Ishikawa (cell line): ENCODE data around the gene TBCD.

Source experiments
- CEBPB ChIP-seq: IDR thresholded peaks from 2 replicates; pipeline ENCODE4 v1.6.1; 2012
- CREB1 ChIP-seq: IDR thresholded peaks from 2 replicates; pipeline ENCODE4 v1.6.1; 2012; ENCODE audit warnings: low read depth
- EGR1 ChIP-seq: IDR thresholded peaks from 2 replicates; pipeline ENCODE4 v1.6.1; 2012
- EP300 ChIP-seq: IDR thresholded peaks from 2 replicates; pipeline ENCODE4 v1.6.1; 2012; ENCODE audit warnings: borderline replicate concordance
- FOXM1 ChIP-seq: IDR thresholded peaks from 2 replicates; pipeline ENCODE4 v1.6.1; 2012; ENCODE audit warnings: low read depth, borderline replicate concordance
- NFIC ChIP-seq: IDR thresholded peaks from 2 replicates; pipeline ENCODE4 v1.6.1; 2012
- RAD21 ChIP-seq: IDR thresholded peaks from 2 replicates; pipeline ENCODE4 v1.6.1; 2012; ENCODE audit warnings: low read depth
- TAF1 ChIP-seq: IDR thresholded peaks from 2 replicates; pipeline ENCODE4 v1.6.1; 2012; ENCODE audit warnings: low read depth, mild to moderate bottlenecking
- TCF12 ChIP-seq: IDR thresholded peaks from 2 replicates; pipeline ENCODE4 v1.6.1; 2012; ENCODE audit warnings: low read depth
- TEAD4 ChIP-seq: IDR thresholded peaks from 2 replicates; pipeline ENCODE4 v1.6.1; 2012
- USF1 ChIP-seq: IDR thresholded peaks from 2 replicates; pipeline ENCODE4 v1.6.1; 2012
- YY1 ChIP-seq: IDR thresholded peaks from 2 replicates; pipeline ENCODE4 v1.6.1; 2012; ENCODE audit warnings: low read depth
- ZBTB7A ChIP-seq: IDR thresholded peaks from 2 replicates; pipeline ENCODE4 v1.6.1; 2012; ENCODE audit warnings: low read depth
- TF ChIP-seq, protein P1 (sequence below): IDR thresholded peaks from 2 replicates; pipeline ENCODE4 v1.6.1; 2012; ENCODE audit warnings: low read depth, mild to moderate bottlenecking
- TF ChIP-seq, protein P2 (sequence below): IDR thresholded peaks from 2 replicates; pipeline ENCODE4 v1.6.1; 2012

TBCD gene

GRCh38 chr17:82736511-82737185, 15.2 kb upstream of the TBCD start:
- TF ChIP-seq ZBTB7A: no peak
- no peak for TF ChIP-seq EGR1
- TF ChIP-seq TCF12: no peak
- TF ChIP-seq RAD21: no peak
- TF ChIP-seq YY1: no peak
- TF ChIP-seq NFIC: no peak
- no peak for TF ChIP-seq CREB1
- no peak for TF ChIP-seq TAF1
- no peak for TF ChIP-seq EP300

GRCh38 chr17:82737967-82738877, 13.6 kb upstream of the TBCD start:
- TF ChIP-seq YY1: no peak
- no peak for TF ChIP-seq FOXM1
- no peak for TF ChIP-seq EP300
- no peak for TF ChIP-seq EGR1
- no peak for TF ChIP-seq ZBTB7A
- TF ChIP-seq, protein P1, sequence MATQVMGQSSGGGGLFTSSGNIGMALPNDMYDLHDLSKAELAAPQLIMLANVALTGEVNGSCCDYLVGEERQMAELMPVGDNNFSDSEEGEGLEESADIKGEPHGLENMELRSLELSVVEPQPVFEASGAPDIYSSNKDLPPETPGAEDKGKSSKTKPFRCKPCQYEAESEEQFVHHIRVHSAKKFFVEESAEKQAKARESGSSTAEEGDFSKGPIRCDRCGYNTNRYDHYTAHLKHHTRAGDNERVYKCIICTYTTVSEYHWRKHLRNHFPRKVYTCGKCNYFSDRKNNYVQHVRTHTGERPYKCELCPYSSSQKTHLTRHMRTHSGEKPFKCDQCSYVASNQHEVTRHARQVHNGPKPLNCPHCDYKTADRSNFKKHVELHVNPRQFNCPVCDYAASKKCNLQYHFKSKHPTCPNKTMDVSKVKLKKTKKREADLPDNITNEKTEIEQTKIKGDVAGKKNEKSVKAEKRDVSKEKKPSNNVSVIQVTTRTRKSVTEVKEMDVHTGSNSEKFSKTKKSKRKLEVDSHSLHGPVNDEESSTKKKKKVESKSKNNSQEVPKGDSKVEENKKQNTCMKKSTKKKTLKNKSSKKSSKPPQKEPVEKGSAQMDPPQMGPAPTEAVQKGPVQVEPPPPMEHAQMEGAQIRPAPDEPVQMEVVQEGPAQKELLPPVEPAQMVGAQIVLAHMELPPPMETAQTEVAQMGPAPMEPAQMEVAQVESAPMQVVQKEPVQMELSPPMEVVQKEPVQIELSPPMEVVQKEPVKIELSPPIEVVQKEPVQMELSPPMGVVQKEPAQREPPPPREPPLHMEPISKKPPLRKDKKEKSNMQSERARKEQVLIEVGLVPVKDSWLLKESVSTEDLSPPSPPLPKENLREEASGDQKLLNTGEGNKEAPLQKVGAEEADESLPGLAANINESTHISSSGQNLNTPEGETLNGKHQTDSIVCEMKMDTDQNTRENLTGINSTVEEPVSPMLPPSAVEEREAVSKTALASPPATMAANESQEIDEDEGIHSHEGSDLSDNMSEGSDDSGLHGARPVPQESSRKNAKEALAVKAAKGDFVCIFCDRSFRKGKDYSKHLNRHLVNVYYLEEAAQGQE: no peak
- TF ChIP-seq RAD21: no peak
- TF ChIP-seq TCF12: no peak
- no peak for TF ChIP-seq CREB1
- no peak for TF ChIP-seq USF1
- no peak for TF ChIP-seq TEAD4
- TF ChIP-seq, protein P2, sequence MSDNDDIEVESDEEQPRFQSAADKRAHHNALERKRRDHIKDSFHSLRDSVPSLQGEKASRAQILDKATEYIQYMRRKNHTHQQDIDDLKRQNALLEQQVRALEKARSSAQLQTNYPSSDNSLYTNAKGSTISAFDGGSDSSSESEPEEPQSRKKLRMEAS: no peak
- TF ChIP-seq NFIC: no peak

- TF ChIP-seq USF1 (0 out of 2 replicates have a peak, but pooled peaks have one; percentile 23), CEBPB (no peak), YY1 (no peak), CREB1 (no peak), FOXM1 (no peak), TAF1 (no peak), RAD21 (no peak), EGR1 (no peak)
- TF ChIP-seq, protein P1: no peak
Measured at GRCh38 chr17:82740906-82741759, 10.7 kb upstream of the TBCD start.

- no peak for TF ChIP-seq EP300
- no peak for TF ChIP-seq YY1
- no peak for TF ChIP-seq CREB1
- no peak for TF ChIP-seq RAD21
- TF ChIP-seq, protein P1: no peak
- TF ChIP-seq, protein P2: no peak
Measured at GRCh38 chr17:82743344-82744219, 8.3 kb upstream of the TBCD start.
